NCI-H1417 treated with DMSO at 0.1 percent for 48 hours (cell line): ENCODE measurements around the gene ZNF362.

ENCODE experiments used
- DNase-seq: peaks from one replicate; lab custom pipeline; 2025; lab: John Stamatoyannopoulos, UW

ZNF362 gene

DNA sequence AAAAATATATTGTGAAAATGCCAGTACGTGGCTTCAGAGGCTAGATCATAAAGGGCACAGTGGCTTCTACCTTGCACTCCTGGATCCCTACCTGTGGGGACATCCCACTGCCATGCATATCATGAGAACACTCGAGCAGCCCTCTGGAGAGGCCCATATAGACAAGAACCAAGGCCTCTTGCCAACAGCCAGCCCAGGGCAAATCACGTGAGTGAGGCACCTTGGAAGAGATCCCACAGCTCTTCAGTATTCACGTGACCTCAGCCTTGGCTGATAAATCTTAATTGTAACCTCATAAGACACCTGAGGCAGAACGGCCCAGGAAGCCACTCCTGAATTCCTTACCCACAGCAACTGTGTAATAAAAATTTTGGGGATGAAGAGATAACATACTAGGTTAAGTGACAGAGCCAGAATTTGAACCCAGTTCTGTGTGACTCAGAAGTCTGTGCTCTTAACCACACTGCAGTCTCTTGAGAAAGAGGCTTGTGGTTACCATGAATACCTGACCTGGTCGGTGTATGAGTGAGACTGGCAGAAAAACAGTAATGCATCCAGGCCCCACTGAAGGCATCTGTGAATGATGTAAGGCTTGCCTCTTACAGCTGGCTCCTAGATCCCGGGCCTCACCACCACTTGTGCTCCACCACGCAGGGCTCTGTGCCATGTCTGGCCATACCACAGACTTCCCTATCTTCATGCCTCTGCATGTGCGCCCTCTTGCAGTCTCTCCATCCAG, 71.5 kb downstream of the ZNF362 start:
- no peak for DNase-seq

DNA sequence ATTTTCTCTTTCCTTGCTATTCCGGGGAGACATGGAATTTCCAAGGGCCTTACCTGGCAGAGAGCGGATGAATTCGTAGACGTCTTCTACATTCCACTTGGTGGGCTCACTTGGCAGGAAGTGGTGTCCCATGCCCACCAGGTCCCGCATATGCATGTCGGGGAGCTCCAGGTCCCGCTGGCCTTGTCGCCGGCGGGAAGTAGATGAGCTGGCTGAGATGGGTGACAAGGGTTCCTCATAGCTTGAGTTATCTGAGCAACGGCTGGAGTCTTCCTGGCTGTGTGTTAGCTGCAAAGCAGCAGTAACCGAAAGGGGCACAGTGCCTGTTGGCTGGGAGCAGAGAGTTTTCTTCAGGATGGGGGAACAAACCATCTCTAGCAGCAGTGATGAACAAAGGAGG, 72.5 kb downstream of the ZNF362 start:
- DNase-seq, result no peak

DNA sequence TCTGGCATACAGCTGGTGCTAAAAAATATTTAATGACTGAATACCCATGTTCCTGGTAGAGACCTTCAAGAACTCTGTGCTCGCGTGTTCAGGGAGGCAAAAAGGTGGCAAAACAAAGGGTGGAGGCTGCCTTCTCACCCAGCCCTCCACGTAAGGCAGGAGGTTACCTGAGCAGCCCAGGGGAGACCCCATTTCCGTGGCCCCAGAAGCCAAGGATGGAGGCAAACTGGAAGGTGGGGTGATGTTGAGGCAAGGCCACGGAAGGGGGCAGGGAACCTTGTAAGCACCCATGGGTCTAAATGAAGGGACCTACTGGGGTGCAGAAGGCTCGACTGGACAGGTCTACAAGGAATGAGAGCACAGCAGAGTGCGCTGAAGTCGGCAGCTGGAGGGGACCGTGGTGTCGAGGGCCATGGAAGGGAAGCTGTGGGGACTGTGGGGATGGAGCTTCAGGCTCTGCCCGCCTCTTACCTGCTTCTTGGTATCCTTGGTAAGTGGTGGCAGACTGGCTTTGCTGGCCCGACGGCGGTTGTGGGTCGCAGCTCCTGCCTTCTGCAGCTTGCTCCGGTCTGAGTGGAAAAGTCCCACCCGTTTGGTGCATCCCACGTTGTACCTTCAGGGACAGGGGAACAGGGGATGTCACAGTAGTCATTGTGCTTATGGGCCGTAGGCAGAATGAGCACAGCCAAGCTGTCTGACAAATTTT, 73.5 kb downstream of the ZNF362 start:
- DNase-seq, result no peak

DNA sequence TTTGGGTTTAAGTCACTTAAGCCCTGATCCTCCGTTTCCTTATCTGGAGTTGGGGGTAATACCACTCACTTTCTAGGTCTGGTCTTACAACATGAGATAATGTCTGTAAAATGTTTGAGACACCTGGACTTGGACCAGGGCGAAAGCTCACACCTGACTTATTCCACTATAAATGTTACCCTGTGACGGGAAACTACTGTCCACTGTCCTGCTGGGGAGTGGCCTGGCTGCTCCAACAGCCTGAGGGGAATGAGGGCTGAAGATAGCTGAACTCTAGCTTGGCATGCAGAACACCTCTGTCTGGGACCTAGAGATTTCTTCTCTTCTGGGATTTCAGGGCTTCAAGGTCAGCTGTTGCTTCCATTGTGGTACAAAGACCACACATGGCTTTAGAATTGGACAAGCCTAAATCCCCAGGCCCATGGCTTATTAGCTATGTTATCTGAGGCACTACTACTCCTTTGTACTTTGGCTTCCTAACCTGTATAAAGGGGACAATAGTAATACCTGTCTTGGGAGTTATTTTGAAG, 74.1 kb downstream of the ZNF362 start:
- no peak for DNase-seq

DNA sequence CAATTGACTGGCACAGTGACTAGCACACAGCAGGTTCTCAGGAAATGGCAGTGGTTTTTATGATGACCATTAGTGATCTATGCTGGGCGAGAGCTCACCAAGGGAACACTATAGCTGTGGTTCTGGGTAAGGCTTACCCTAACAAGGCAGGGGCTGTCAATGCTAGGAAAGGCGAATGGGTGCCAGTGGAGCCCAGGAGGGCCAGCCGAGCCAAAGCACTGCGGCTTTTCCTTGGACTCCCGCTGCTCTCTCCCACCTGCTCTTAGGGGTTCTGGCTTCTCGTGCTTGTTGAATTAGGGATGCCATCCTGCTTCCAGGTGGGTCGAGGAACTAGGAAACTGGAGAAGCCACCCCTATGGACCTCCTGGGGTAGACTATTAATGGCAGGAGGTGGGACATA, 74.6 kb downstream of the ZNF362 start:
- DNase-seq, result no peak

DNA sequence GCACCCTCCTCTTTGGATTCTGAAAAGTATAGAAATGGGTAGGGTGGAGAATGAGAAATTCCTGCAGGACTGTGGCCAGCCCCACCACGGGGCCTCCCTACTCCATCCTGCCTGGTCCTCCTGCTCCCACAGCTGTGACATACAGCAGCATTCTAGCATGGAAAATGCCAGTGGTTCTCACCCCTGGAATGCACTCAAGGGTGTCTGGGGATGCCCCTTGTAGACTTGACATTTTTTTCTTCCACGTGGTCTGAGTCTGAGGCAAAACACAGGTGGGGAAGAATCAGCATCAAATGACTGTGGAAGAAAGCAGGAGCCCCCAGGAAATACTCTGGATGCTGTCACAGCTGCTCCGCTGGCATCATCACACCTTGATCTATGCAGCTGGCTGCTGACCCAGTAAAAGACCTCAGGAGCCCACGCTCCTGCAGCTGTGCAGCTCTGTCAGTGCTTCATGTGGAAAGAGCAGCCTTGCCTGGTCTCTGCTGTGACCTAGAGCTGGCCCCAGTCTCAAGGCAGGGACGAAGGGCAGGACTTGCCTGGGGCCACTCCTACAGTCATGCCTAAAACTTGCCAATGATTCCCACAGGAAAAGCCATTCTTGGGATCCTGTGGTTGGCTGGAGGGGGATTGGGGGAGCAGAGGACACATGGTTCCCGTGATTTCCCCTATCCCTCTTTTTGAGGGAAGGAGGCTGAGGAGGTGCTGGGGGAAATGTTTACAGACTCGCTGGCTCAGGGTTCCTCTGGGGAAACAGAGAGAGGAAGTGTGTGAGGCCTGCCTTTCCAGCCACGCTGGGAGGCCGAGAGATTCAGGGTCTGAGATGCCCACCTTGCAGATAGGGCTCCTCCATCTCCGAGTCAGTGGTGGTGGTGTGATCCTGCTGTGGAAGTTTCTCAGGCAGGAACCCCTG, 75.4 kb downstream of the ZNF362 start:
- no peak for DNase-seq

DNA sequence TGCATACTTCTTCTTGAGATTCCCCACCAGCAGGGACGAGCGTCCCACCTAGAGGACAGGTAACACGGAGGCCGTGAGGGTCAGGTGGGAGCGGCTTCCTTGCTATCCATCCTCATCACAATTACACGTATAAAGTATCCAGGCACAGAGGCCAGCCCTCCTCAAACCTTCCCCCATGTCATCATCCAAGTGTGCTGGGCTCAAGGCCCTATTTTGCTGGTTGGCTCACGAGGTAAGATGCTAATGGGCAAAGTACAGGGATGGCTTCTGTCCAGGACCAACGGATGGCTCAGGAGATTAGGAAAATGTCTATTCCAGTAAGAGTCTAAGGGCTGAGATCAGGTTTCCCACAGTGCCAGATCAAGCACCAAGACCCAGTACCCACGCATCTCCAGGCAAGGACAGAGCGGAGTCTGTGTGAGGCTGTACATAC, 76.1 kb downstream of the ZNF362 start:
- DNase-seq, result no peak

DNA sequence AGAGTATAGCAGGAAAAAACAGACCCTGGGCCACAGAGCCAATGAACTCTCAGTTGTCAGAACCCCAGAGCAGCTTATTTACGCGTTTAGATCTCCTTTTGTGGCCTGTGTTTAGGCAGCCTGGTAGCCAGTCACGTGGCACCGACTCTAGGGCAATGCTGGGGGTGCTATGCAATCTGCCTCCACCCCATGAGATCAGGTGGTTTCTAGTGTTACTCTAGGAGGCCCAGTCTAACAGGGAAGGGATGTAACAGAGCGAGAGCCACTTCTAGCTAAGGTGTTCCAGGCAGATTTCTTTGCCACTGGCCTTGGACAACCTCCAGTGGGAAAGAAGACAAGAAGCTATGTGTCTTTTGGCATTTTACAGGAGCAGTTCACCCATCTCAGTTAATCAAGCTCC, 76.6 kb downstream of the ZNF362 start:
- DNase-seq, result no peak

DNA sequence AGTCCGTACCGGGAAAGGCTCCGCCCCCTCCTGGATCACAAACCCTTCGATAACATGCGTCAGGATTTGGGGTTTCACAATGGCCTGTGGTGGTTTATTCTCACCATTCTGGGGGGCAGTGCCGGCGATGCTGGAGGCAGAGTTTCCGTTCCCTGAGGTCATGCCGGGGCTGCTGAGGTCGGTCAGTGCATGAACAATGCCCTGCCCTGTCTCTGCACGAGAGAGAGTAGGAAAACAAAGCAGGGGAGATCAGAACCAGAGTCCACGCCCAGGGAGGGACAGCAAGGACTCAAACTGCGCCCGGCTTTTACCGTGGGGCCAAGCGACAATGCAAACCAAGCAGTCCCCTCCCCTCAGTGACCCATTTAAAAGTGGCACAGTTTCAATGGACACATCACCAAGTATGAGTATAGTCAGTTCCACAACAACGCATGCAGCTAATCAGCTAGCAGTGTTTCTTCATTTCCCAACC, 77.8 kb downstream of the ZNF362 start:
- DNase-seq, result no peak

DNA sequence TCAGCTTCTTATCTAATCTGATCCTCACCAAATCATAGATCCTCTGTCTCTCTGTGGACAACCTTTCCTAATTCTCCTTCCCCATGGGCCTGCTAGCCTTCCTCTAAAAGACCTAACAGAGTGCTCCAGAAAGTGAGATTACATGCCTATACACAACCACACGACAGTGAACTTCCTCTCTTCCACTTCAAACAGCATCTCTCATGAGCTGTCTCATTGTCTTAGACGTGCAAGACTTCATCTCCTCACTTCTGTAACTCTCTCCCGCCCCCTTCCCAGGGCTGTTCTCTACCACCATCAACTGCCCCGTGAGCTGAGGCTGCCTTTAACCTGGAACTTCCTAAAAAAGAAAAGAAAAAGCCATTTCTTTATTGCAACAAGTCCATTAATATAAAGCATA, 78.7 kb downstream of the ZNF362 start:
- no peak for DNase-seq

DNA sequence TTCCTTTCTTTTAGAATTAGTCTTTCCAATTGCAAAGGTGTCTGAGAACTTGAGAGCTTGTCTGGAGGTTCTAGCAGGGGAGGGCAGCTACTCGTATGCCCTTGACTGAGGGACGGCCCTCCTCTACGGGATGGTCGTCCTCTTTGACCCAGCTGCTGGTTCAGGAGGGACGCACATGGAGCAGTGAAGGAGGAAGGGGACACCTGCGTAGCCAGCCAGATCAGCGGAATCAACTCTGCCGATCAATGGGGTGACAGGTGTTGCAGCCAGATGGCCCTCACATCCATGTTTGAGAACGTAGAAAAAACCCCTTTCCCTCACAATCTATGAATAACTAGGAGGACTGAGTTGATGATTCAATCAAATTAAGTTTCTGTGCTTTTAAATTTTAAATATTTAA, 80.3 kb downstream of the ZNF362 start:
- DNase-seq, result no peak

DNA sequence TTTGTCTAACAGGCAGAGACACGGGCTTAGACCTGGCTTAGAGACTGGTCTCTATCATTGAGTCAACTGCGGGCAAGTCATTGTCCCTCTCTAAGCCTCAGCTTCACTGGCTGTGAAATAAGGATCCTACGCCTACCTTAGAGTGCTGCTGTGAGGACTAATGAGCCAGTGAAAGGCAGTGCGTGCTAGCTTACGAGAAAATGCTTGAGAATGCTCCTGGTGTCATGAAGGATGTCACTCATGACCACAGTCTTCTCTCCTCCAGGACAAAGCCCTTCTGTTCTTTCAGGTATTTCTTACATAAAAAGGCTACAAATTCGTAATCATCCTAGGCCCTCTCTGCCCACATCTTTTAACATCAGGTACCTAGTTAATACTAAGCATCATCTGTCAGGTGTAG, 81.1 kb downstream of the ZNF362 start:
- no peak for DNase-seq

DNA sequence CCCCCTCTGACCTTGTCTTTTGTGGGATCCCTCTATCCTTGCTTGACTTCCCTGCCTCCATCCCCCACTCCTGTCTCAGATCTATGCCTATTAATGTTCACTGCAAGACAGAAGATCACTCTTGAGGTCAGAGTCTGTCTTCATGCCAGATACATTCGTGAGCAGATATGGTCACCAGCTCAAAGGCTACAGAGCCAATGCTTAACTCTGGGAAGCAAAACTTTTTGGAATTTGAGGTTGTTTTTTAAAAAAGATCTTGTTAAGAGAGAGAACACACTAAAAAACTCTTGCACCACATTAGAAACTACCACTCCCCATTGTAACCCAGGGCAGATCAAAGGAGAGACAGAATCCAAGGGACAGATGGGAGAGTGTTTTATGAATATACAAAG, 81.8 kb downstream of the ZNF362 start:
- DNase-seq, result no peak

DNA sequence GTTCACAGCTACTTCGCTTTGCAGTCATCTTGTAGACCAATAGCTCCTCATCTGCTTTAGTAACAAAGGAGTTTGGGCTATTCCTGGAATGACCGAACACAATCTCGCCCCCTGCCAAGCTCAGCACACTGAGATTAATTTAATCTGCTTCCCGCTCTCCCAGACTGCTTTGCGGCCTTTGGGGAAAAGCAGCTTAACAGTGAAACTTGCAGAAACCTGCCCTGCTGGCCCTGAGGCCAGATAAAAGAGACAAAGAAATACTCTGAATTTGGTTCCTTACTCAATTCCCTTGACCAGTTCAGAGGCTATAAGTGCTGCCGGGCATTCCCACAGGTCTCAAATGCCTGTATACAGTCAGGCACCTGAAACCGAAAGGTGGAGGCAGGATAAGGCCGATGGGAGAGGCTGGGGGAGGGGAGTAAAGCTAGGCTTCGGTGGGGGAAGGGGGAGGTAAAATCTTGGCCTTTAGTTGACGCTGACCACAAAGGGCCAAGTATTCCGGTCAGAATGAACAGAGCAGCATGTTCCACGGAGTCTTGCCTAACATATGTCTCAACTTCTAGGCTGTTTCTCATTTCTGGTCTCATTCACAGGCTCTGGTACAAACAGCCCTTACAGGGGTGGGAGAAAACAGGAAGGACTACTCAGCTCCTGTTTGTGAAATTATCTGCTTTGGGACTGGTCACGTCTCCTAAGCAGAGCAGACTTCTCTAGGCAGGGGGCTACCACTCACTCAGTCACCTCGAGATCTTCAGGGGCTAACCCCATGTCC, 82.3 kb downstream of the ZNF362 start:
- no peak for DNase-seq

DNA sequence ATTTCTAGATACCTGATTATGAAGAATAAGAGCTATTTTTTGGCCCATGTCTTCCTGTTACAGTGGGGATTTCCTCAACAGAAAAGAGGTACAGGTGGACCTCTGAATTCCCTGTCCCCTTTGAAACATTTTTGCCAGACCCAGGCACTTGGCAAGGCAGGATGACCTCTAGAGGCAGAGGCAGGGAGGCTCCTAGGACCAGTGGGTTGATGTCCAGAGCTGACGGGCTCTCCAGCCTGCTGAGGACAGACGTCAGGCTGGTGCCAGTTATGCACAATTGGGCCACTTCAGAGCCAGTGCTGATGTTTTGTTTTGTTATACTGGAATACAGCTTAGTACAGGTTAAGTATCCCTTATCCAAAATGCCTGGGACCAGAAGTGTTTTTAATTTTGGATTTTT, 83.1 kb downstream of the ZNF362 start:
- DNase-seq, result no peak

DNA sequence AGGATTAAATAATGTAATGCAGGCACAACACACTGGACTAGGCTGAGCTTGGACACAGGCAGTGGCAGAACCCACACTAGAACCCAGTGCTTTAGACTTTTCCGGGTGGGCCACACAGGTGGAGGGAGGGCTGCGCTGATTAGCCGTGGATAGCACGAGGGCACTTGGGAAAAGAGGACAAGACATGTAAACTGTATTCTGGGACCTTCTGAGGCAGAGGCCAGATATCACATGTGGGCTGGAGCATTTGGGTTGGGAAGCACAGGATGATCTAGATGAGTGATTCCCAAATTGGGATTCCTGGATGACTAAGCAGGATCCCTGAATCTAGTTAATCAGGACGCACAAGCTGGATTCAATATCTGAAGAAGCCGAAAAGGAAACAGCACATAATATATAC, 84.9 kb downstream of the ZNF362 start:
- no peak for DNase-seq

DNA sequence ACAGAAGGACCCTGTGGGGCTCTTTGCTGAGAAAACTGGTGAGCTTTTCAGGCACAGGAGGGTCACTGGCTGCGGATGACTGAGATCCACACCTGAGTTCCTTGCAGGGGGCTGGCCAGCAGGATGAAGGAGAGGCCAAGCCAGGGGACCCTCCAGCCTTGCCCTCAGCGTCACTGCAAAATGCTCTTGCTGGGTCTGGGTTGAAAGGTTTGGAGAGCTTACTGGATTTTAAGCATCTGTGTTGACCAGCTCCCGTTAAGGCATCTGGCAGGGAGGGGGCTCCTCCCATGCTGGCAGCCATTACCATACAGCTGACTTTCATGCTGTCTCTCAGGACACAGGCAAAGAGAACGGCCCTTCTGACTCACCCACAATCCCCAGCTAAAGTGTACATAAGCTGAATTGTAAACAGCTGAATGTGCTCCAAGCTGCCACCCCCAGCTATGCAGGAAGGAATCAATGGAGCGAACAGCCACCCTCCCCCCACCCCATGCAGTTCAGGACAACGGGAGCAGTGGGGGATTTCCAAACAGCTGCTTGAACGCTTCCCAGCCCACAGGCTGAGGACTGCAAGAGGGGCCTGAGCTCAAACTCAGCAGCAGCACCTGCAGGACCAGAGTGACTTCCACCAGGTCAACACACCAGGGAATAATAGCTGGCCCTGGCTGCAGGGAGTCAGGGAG, 85.9 kb downstream of the ZNF362 start:
- peak; percentile 87 for DNase-seq

DNA sequence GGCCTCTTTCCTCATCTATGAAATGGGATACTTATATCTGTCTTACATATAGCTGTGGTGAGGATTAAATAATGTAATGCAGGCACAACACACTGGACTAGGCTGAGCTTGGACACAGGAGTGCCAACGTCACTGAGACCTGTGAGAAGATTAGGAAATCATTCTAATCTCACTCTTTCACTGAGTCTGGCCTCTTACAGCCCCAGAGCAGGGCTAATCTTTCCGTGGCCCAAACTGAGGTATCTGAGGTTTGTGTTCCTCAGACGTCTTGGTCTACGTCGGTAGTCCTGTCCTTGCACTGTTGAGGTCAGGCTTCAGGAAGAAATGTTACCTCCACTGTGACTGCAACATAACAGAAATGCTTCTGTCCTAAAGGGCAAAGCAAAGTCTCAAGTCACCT, 87.2 kb downstream of the ZNF362 start:
- DNase-seq, result no peak

DNA sequence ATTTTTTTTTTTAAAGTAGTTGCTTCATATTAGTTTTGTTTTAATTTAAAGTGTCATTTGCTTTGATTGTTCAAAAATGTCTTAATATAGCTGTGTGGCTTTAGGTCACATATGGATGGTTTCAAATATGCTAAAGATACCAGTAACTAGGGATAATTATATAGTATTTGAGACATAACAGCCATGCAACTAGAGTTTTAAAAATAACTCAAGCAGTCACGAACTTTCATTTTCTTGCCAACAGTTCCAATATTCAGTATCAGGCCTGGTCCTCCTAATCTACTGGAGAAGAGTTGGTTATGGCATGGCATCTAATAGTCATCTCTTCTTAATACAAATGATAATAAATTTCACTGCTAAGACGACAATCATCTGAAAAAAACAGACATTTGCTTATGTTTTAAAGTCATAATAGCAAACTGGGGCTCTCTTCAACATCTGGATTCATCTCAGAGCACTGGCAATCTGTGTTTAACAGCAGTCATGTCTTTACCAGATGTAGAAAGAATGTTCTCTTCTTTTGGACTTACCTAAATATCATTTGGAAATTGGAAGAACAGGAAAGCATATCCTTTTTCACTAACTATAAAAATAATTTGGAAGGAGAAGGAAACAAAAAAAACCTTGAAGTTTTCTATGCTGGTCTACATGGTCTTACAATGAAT, 88.7 kb downstream of the ZNF362 start:
- no peak for DNase-seq

DNA sequence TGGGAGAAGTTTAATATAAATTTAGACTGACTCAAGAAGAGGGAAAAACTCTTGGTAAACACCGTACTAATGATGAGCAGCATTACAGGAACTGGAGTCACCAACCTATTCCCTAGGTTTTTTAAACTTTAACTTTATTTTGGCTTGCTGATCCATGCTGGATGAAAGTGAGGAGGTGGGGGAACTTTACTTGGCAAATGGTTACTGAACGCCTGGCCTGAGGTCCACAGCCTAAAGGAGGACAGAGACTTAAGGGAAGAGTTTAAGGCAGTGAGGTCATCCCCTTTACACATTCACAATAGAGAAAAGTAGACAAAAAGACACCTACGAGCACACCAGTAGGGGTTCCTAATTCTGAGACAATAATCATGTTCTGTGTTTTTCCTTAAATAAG, 90.2 kb downstream of the ZNF362 start:
- no peak for DNase-seq
